Uterus (tissue), 4 donors: ENCODE data around the gene ARHGEF4. TPM values are rescaled to one million over a fixed set of nuclear protein-coding genes. Genes with fewer than 3 reads are reported as not detected.
"Not testable (repeated sequence)": the region's sequence is repeated elsewhere in the genome, so short reads cannot be mapped to it uniquely, and the experiment has no call there.

Experiments
- DNase-seq, 2 donors: peaks; one replicate each; pipeline ENCODE4 v3.0.0-alpha.2; 2019 to 2020
- H3K27ac ChIP-seq, 2 donors: fragments of 200-600 bp; sonication (generic); 1 replicate in 1 of 2; 2 replicates in 1 of 2; pipeline ENCODE4 v1.5.1; 2016 to 2018
- H3K27me3 ChIP-seq, 2 donors: fragments of 200-600 bp; sonication (generic); one replicate each; pipeline ENCODE4 v1.5.1; 2018 to 2019; ENCODE audit warnings: control low read depth in 1 of 2
- H3K36me3 ChIP-seq, 2 donors: fragments of 200-600 bp; sonication (generic); one replicate each; pipeline ENCODE4 v1.5.1; 2019; ENCODE audit warnings: control low read depth in 1 of 2
- H3K4me1 ChIP-seq, 2 donors: fragments of 200-600 bp; sonication (generic); one replicate each; pipeline ENCODE4 v1.5.1; 2018 to 2019; ENCODE audit warnings: control low read depth in 1 of 2
- H3K4me3 ChIP-seq, 2 donors: fragments of 200-600 bp; sonication (generic); 1 replicate in 1 of 2; 2 replicates in 1 of 2; pipeline ENCODE4 v1.5.1; 2018 to 2019; ENCODE audit warnings: mild to moderate bottlenecking in 1 of 2
- H3K9me3 ChIP-seq, 2 donors: fragments of 200-600 bp; sonication (generic); one replicate each; pipeline ENCODE4 v1.5.1; 2019; ENCODE audit warnings: control low read depth in 1 of 2
- CTCF ChIP-seq, 4 experiments: fragments of 200-600 bp in 2 of 4; fragments of 450-650 bp in 2 of 4; sonication (generic) in 2 of 4; IDR thresholded peaks; one replicate each; pipeline ENCODE4 v1.5.1; 2016 to 2019; ENCODE audit warnings: antibody characterized with exemption in 4 of 4, mild to moderate bottlenecking in 2 of 4, moderate library complexity in 1 of 4
- POLR2A ChIP-seq, 2 donors: fragments of 450-650 bp; IDR thresholded peaks; one replicate each; pipeline ENCODE4 v1.6.1; 2016; ENCODE audit warnings: antibody characterized with exemption in 2 of 2, mild to moderate bottlenecking in 1 of 2, moderate library complexity in 1 of 2
- intact Hi-C: fragments of 100-400 bp; cut with DNase I; formaldehyde crosslinking; loops from one replicate; pipeline ENCODE4 v1.15.1; 2023; ENCODE audit warnings: low total_unique reads
- total RNA-seq, 4 donors: library from RNA; depleted of rRNA in 3 of 4; stranded (reverse); fragments of >200 nt in 3 of 4; gene quantifications; one replicate each; pipeline versions ENCODE4 v1.1.0 to v1.2.4, GENCODE V29; 2014 to 2023
- donor health status: DM: yes; HTN: yes; CAD: no.

Gene ARHGEF4
- total RNA-seq, 4 donors from 2014 or later: 1.8 to 26.2 (median 9.6) TPM

GRCh38 chr2:131064589-131065512, 228.1 kb downstream of the ARHGEF4 start:
- H3K27me3 ChIP-seq: no peaks in the 10 kb centered on the region
- H3K36me3 ChIP-seq: no peaks in the 10 kb centered on the region
- no peak overlapping the region for H3K4me3 ChIP-seq
- H3K9me3 ChIP-seq: no peaks in the 10 kb centered on the region
- TF ChIP-seq CTCF (IDR thresholded peaks at IDR 0.05): no peak
- no peak for TF ChIP-seq POLR2A (IDR thresholded peaks at IDR 0.05)
- DNase-seq: no peak
- intact Hi-C loops: no loop called here
- peaks cover 0 to 3% of the 10 kb centered on the region in 2 donors for H3K4me1 ChIP-seq
- no peak overlapping the region for H3K27ac ChIP-seq

- no peaks in the 10 kb centered on the region for H3K36me3 ChIP-seq
- no peaks in the 10 kb centered on the region for H3K9me3 ChIP-seq
- DNase-seq: no peak
- H3K27me3 ChIP-seq: no peaks in the 10 kb centered on the region
- no peak overlapping the region for H3K27ac ChIP-seq
- H3K4me3 ChIP-seq: no peak overlapping the region
- H3K4me1 ChIP-seq: peaks cover 0 to 3% of the 10 kb centered on the region in 2 donors
- intact Hi-C loops: no loop called here
- TF ChIP-seq CTCF (IDR thresholded peaks at IDR 0.05): no peak
- no peak for TF ChIP-seq POLR2A (IDR thresholded peaks at IDR 0.05)
These were observed 230.9 kb downstream of the ARHGEF4 start for GRCh38 chr2:131067465-131068125.

- H3K36me3 ChIP-seq, H3K4me3 ChIP-seq, intact Hi-C loops, H3K9me3 ChIP-seq, H3K27me3 ChIP-seq, DNase-seq, H3K27ac ChIP-seq, H3K4me1 ChIP-seq: not testable (repeated sequence)
These were observed 231.5 kb downstream of the ARHGEF4 start for GRCh38 chr2:131068172-131068571.

- H3K9me3 ChIP-seq, H3K4me3 ChIP-seq, H3K4me1 ChIP-seq, intact Hi-C loops, H3K36me3 ChIP-seq, H3K27ac ChIP-seq, H3K27me3 ChIP-seq, DNase-seq: not testable (repeated sequence)
These were observed 238.9 kb downstream of the ARHGEF4 start for GRCh38 chr2:131075578-131075977.

GRCh38 chr2:131076707-131077106, 240.0 kb downstream of the ARHGEF4 start:
- no peak overlapping the region for H3K4me3 ChIP-seq
- TF ChIP-seq CTCF (IDR thresholded peaks at IDR 0.05) (no peak), POLR2A (IDR thresholded peaks at IDR 0.05) (no peak)
- no peak for DNase-seq
- no peaks in the 10 kb centered on the region for H3K9me3 ChIP-seq
- H3K4me1 ChIP-seq: no peaks in the 10 kb centered on the region
- intact Hi-C loops: no loop called here
- H3K36me3 ChIP-seq: no peaks in the 10 kb centered on the region
- no peak overlapping the region for H3K27ac ChIP-seq
- no peaks in the 10 kb centered on the region for H3K27me3 ChIP-seq

GRCh38 chr2:131077182-131077846, 240.6 kb downstream of the ARHGEF4 start:
- no peak for DNase-seq
- H3K4me3 ChIP-seq: no peak overlapping the region
- no peaks in the 10 kb centered on the region for H3K27me3 ChIP-seq
- TF ChIP-seq POLR2A (IDR thresholded peaks at IDR 0.05) (no peak), CTCF (IDR thresholded peaks at IDR 0.05) (no peak)
- no peaks in the 10 kb centered on the region for H3K4me1 ChIP-seq
- H3K9me3 ChIP-seq: no peaks in the 10 kb centered on the region
- intact Hi-C loops: no loop called here
- no peak overlapping the region for H3K27ac ChIP-seq
- H3K36me3 ChIP-seq: no peaks in the 10 kb centered on the region
